SIG-M5 treated with dmso at 0.1 percent for 504 hours (cell line): ENCODE measurements around the gene POU2AF3.
"Not testable (repeated sequence)": the region's sequence is repeated elsewhere in the genome, so short reads cannot be mapped to it uniquely, and the experiment has no call there.

Experiments used
- DNase-seq: peaks from one replicate; lab custom pipeline; 2025; ENCODE audit not compliant: unreplicated experiment; lab: John Stamatoyannopoulos, UW

POU2AF3 gene

GRCh38 chr11:111300569-111300968 lies 2.2 kb downstream of the POU2AF3 start:
- DNase-seq = no peak

GRCh38 chr11:111301004-111301841 lies 2.9 kb downstream of the POU2AF3 start:
- no peak for DNase-seq

- no peak for DNase-seq
These were observed 3.4 kb downstream of the POU2AF3 start for GRCh38 chr11:111301842-111302118.

- DNase-seq = no peak
These were observed 4.0 kb downstream of the POU2AF3 start for GRCh38 chr11:111302298-111302697.

- DNase-seq = peak; percentile 29
These were observed 5.1 kb downstream of the POU2AF3 start for GRCh38 chr11:111303461-111303860.

GRCh38 chr11:111305162-111305802 lies 6.9 kb downstream of the POU2AF3 start:
- no peak for DNase-seq

- DNase-seq = peak; percentile 9
These were observed 7.5 kb downstream of the POU2AF3 start for GRCh38 chr11:111305876-111306275.

- DNase-seq = no peak
These were observed 8.0 kb downstream of the POU2AF3 start for GRCh38 chr11:111306321-111306720.

GRCh38 chr11:111307472-111308108 lies 9.2 kb downstream of the POU2AF3 start:
- DNase-seq = no peak

- no peak for DNase-seq
These were observed 9.8 kb downstream of the POU2AF3 start for GRCh38 chr11:111308140-111308539.

GRCh38 chr11:111309215-111309915 lies 11.0 kb downstream of the POU2AF3 start:
- DNase-seq = no peak

- DNase-seq = no peak
These were observed 11.7 kb downstream of the POU2AF3 start for GRCh38 chr11:111310088-111310487.

GRCh38 chr11:111310723-111311122 lies 12.4 kb downstream of the POU2AF3 start:
- DNase-seq = no peak

- DNase-seq = no peak
These were observed 13.7 kb downstream of the POU2AF3 start for GRCh38 chr11:111312076-111312475.

- DNase-seq = no peak
These were observed 20.9 kb downstream of the POU2AF3 start for GRCh38 chr11:111319296-111319695.

- not testable (repeated sequence) for DNase-seq
These were observed 21.9 kb downstream of the POU2AF3 start for GRCh38 chr11:111320199-111320598.

- no peak for DNase-seq
These were observed 22.6 kb downstream of the POU2AF3 start for GRCh38 chr11:111320728-111321568.

GRCh38 chr11:111322534-111322933 lies 24.2 kb downstream of the POU2AF3 start:
- no peak for DNase-seq

GRCh38 chr11:111324277-111324720 lies 26.0 kb downstream of the POU2AF3 start:
- no peak for DNase-seq

- no peak for DNase-seq
These were observed 26.9 kb downstream of the POU2AF3 start for GRCh38 chr11:111325259-111325658.

- no peak for DNase-seq
These were observed 28.5 kb downstream of the POU2AF3 start for GRCh38 chr11:111326824-111327223.
